HCT116 (cell line): ENCODE results near the gene TMEM154. TPM values are rescaled to one million over a fixed set of nuclear protein-coding genes. Genes with fewer than 3 reads are reported as not detected.

ENCODE experiments used
- ATAC-seq: fragments of 200-7000 bp; cut with Tn5 transposase; 2 replicates; pipeline ENCODE4 v1.9.1; 2020; ENCODE audit warnings: mild to moderate bottlenecking, moderate library complexity
- BruUV-seq: library from RNA; stranded (reverse); fragments of 400-500 nt; replicated peaks from 2 replicates; lab custom pipeline; 2021; lab: Mats Ljungman, UMichigan
- CTCF ChIA-PET: fragments of 300-600 bp; sonication (Branson Sonifier 250); formaldehyde crosslinking; loops from one replicate; lab custom pipeline; 2021; ENCODE audit warnings: antibody characterized with exemption; lab: Charles Lee
- POLR2A ChIA-PET: fragments of 300-600, 350-600 bp; sonication (Branson Sonifier 250); formaldehyde crosslinking; loops from one replicate; lab custom pipeline; 2021; ENCODE audit warnings: antibody characterized with exemption; lab: Charles Lee
- RAD21 ChIA-PET, 2 experiments: fragments of 300-600 bp; sonication (Branson Sonifier 250); formaldehyde crosslinking; loops; one replicate each; lab custom pipeline; 2023; ENCODE audit warnings: low total read pairs in 2 of 2; ENCODE audit not compliant: uncharacterized antibody in 2 of 2, unreplicated experiment in 2 of 2, low non-redundant PET in 1 of 2; lab: Charles Lee
- DNase-seq: peaks from one replicate; pipeline ENCODE4 v3.0.0-alpha.2; 2010; ENCODE audit warnings: low read depth, low spot score
- H2AFZ ChIP-seq: fragments of 200-600 bp; shearing (Covaris generic), sonication (generic); 2 replicates; pipeline ENCODE4 v1.6.1; 2017; ENCODE audit warnings: low read depth, mixed run types, mixed read lengths, antibody characterized with exemption, low read length; ENCODE audit not compliant: poor library complexity, severe bottlenecking
- H3K27ac ChIP-seq: 2 replicates; pipeline ENCODE4 v1.5.1; 2012; ENCODE audit warnings: low read depth, low read length
- H3K27me3 ChIP-seq: fragments of 200-600 bp; sonication (generic); 2 replicates; pipeline ENCODE4 v1.6.1; 2016; ENCODE audit warnings: mixed run types, low read length, mixed read lengths; ENCODE audit not compliant: insufficient read depth
- H3K36me3 ChIP-seq, 2 experiments: fragments of 200-500 bp in 1 of 2; fragments of 200-600 bp in 1 of 2; sonication (Bioruptor generic) in 1 of 2; sonication (generic) in 1 of 2; 2 replicates each; pipeline versions ENCODE4 v1.5.1 to v1.6.1; 2014 to 2016; ENCODE audit warnings: low read length in 2 of 2, inconsistent platforms in 1 of 2, mixed read lengths in 1 of 2, mixed run types in 1 of 2; ENCODE audit not compliant: insufficient read depth in 2 of 2, control insufficient read depth in 1 of 2
- H3K4me1 ChIP-seq, 2 experiments: fragments of 200-600 bp in 1 of 2; sonication (generic) in 1 of 2; 2 replicates each; pipeline versions ENCODE4 v1.5.1 to v1.6.1; 2012 to 2017; ENCODE audit warnings: low read length in 2 of 2, inconsistent platforms in 1 of 2, mild to moderate bottlenecking in 1 of 2, mixed read lengths in 1 of 2, mixed run types in 1 of 2, moderate library complexity in 1 of 2; ENCODE audit not compliant: insufficient read depth in 2 of 2, control insufficient read depth in 1 of 2
- H3K4me2 ChIP-seq: fragments of 200-600 bp; sonication (generic); 2 replicates; pipeline ENCODE4 v1.6.1; 2017; ENCODE audit warnings: mixed run types, low read length, mixed read lengths
- H3K4me3 ChIP-seq, 2 experiments: fragments of 200-600 bp in 1 of 2; sonication (generic) in 1 of 2; replicated peaks in 1 of 2; 2 replicates each; pipeline ENCODE4 v1.5.1; 2011 to 2016; ENCODE audit warnings: low read length in 2 of 2, control low read depth in 1 of 2, low read depth in 1 of 2, mild to moderate bottlenecking in 1 of 2, mixed read lengths in 1 of 2, mixed run types in 1 of 2
- H3K79me2 ChIP-seq: fragments of 200-600 bp; sonication (generic); 2 replicates; pipeline ENCODE4 v1.6.1; 2017; ENCODE audit warnings: mild to moderate bottlenecking, mixed run types, low read length, moderate library complexity, mixed read lengths; ENCODE audit not compliant: insufficient read depth
- H3K9ac ChIP-seq: fragments of 200-600 bp; sonication (generic); 2 replicates; pipeline ENCODE4 v1.6.1; 2016; ENCODE audit warnings: low read length, mixed read lengths
- H3K9me2 ChIP-seq: fragments of 200-600 bp; sonication (generic), shearing (Covaris generic); 2 replicates; pipeline ENCODE4 v1.6.1; 2017; ENCODE audit warnings: mixed run types, mild to moderate bottlenecking, moderate library complexity; ENCODE audit not compliant: insufficient read depth
- H3K9me3 ChIP-seq, 2 experiments: fragments of 200-500 bp in 1 of 2; fragments of 200-600 bp in 1 of 2; sonication (Bioruptor generic) in 1 of 2; sonication (generic) in 1 of 2; 2 replicates each; pipeline ENCODE4 v1.6.1; 2014 to 2017; ENCODE audit warnings: low read length in 2 of 2, mixed read lengths in 2 of 2, inconsistent platforms in 1 of 2, low read depth in 1 of 2, mild to moderate bottlenecking in 1 of 2, mixed run types in 1 of 2, moderate library complexity in 1 of 2; ENCODE audit not compliant: control insufficient read depth in 1 of 2, insufficient read depth in 1 of 2
- H4K20me1 ChIP-seq: fragments of 200-600 bp; sonication (generic), shearing (Covaris generic); 2 replicates; pipeline ENCODE4 v1.6.1; 2017; ENCODE audit warnings: mixed run types, mild to moderate bottlenecking, moderate library complexity; ENCODE audit not compliant: insufficient read depth
- ATF3 ChIP-seq: IDR thresholded peaks from 2 replicates; pipeline ENCODE4 v1.6.1; 2012
- CBX3 ChIP-seq: IDR thresholded peaks from 2 replicates; pipeline ENCODE4 v1.6.1; 2012; ENCODE audit warnings: low read depth
- ELF1 ChIP-seq: IDR thresholded peaks from 2 replicates; pipeline ENCODE4 v1.6.1; 2012; ENCODE audit warnings: low read depth, borderline replicate concordance
- EZH2phosphoT487 ChIP-seq: fragments of 200-600 bp; IDR thresholded peaks from 2 replicates; pipeline ENCODE4 v1.6.1; 2018; ENCODE audit warnings: antibody characterized with exemption, borderline replicate concordance
- FOSL1 ChIP-seq: IDR thresholded peaks from 2 replicates; pipeline ENCODE4 v1.6.1; 2012; ENCODE audit warnings: low read depth
- JUND ChIP-seq: IDR thresholded peaks from 2 replicates; pipeline ENCODE4 v1.6.1; 2012
- POLR2AphosphoS5 ChIP-seq: IDR thresholded peaks from 2 replicates; pipeline ENCODE4 v1.6.1; 2011; ENCODE audit warnings: mild to moderate bottlenecking, low read depth, low read length, moderate library complexity
- RAD21 ChIP-seq: IDR thresholded peaks from 2 replicates; pipeline ENCODE4 v1.6.1; 2012; ENCODE audit warnings: low read depth, mild to moderate bottlenecking
- REST ChIP-seq: IDR thresholded peaks from 2 replicates; pipeline ENCODE4 v1.6.1; 2012; ENCODE audit warnings: low read depth
- SIN3A ChIP-seq: IDR thresholded peaks from 2 replicates; pipeline ENCODE4 v1.6.1; 2012; ENCODE audit warnings: low read depth
- SRF ChIP-seq: IDR thresholded peaks from 2 replicates; pipeline ENCODE4 v1.6.1; 2012; ENCODE audit warnings: low read depth
- ZBTB33 ChIP-seq: IDR thresholded peaks from 2 replicates; pipeline ENCODE4 v1.6.1; 2011; ENCODE audit warnings: mild to moderate bottlenecking, low read length, moderate library complexity; ENCODE audit not compliant: insufficient replicate concordance; ENCODE audit errors: extremely low read depth
- intact Hi-C: fragments of 100-400 bp; cut with micrococcal nuclease; formaldehyde crosslinking; loops from 2 replicates; pipeline ENCODE4 v1.10.0; 2022
- total RNA-seq: library from RNA; stranded (reverse); gene quantifications from one replicate; pipeline ENCODE4 v1.2.1, GENCODE V29; 2021; ENCODE audit not compliant: unreplicated experiment

TMEM154 gene
- total RNA-seq, 1 experiment from 2014 or later: 2.4 TPM

DNA sequence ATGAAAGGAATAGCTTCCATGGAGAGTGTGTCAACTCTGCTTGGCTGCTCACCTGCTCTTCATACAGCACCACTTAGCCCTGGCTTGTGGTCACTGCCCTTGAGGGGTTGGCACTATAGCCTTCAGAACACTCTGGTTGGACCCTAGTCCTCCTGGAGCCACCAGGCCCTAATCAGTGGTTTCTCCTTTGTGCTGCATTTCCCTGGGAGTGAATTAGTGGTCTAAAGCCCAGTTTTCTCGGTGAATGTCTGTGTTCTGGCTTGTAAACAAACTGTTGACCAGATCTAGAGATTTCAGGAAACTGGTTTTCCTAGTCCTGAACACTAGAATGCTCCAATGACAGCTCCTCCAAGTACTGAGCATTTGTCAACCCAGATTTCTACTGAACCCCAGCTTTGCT, 28.6 kb upstream of the TMEM154 start:
- DNase-seq (no peak), ATAC-seq (no peak)
- no peaks in the 10 kb centered on the region for H3K79me2 ChIP-seq
- TF ChIP-seq SIN3A (no peak), CBX3 (no peak)
- no peak overlapping the region for H3K4me3 ChIP-seq
- no peak overlapping the region for H3K9ac ChIP-seq
- H3K9me2 ChIP-seq: no peaks in the 10 kb centered on the region
- BruUV-seq: no TSS peak
- ChIA-PET CTCF (no interaction called here), RAD21 (no interaction called here), POLR2A (no interaction called here)
- H3K27me3 ChIP-seq: no peaks in the 10 kb centered on the region
- H4K20me1 ChIP-seq: no peaks in the 10 kb centered on the region
- H3K4me2 ChIP-seq: no peak overlapping the region
- intact Hi-C loops: no loop called here
- no peak overlapping the region for H2AFZ ChIP-seq
- no peaks in the 10 kb centered on the region; a peak in 1 of 4 replicates for H3K9me3 ChIP-seq
- H3K4me1 ChIP-seq: no peaks in the 10 kb centered on the region; a peak in 1 of 4 replicates
- no peak overlapping the region for H3K27ac ChIP-seq
- H3K36me3 ChIP-seq: no peaks in the 10 kb centered on the region

DNA sequence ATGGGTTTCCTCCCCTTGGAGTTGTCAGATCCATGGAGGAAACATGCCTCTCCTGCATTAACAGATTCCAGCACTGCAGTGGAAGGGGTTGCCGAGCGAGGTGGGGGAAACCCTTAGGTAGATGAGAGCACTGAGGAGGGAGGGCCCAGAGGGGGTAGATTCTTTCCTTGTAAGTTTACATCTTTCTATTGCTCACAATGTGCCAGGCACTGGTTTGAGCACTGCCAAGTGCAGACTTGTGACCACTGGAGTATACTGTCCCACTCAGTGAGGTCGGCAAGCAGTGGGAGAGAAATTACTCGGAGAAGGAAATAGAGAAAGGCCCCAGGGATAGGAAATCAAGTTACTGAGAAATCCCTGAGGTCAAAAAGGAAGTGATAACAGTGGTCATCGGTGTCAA, 27.8 kb upstream of the TMEM154 start:
- Histone ChIP-seq H3K27me3 (no peaks in the 10 kb centered on the region), H4K20me1 (no peaks in the 10 kb centered on the region), H2AFZ (no peak overlapping the region), H3K4me3 (no peak overlapping the region), H3K4me1 (no peaks in the 10 kb centered on the region; a peak in 1 of 4 replicates), H3K4me2 (no peak overlapping the region), H3K36me3 (no peaks in the 10 kb centered on the region), H3K9me3 (no peaks in the 10 kb centered on the region; a peak in 1 of 4 replicates), H3K9me2 (no peaks in the 10 kb centered on the region), H3K79me2 (no peaks in the 10 kb centered on the region), H3K27ac (no peak overlapping the region), H3K9ac (no peak overlapping the region)
- RAD21 ChIA-PET: no interaction called here
- POLR2A ChIA-PET: no interaction called here
- CTCF ChIA-PET: no interaction called here
- DNase-seq: no peak
- TF ChIP-seq ZBTB33 (no peak), ELF1 (no peak), SRF (no peak), FOSL1 (no peak), RAD21 (no peak), POLR2AphosphoS5 (no peak), JUND (no peak), ATF3 (no peak), REST (no peak), EZH2phosphoT487 (no peak)
- intact Hi-C loops: no loop called here
- ATAC-seq: no peak
- BruUV-seq: no TSS peak
